Upper lobe of left lung (tissue), 4 donors: Measurements from ENCODE around the gene RPP25.

Experiments used
- EP300 ChIP-seq, 4 donors: sonication (generic); formaldehyde crosslinking; IDR thresholded peaks; one replicate each; pipeline ENCODE4 v1.5.1; 2017; ENCODE audit warnings: antibody characterized with exemption in 4 of 4, control low read depth in 2 of 4
- POLR2A ChIP-seq, 4 donors: fragments of 450-650 bp; IDR thresholded peaks; one replicate each; pipeline ENCODE4 v1.5.1; 2016 to 2017; ENCODE audit warnings: antibody characterized with exemption in 4 of 4, mild to moderate bottlenecking in 2 of 4
- POLR2AphosphoS5 ChIP-seq, 2 donors: sonication (generic); formaldehyde crosslinking; IDR thresholded peaks; one replicate each; pipeline ENCODE4 v1.5.1; 2017; ENCODE audit warnings: antibody characterized with exemption in 2 of 2
- TF ChIP-seq, protein P1 (sequence below), 6 experiments: fragments of 450-650 bp in 4 of 6; fragments of 200-600 bp in 2 of 6; sonication (generic) in 2 of 6; IDR thresholded peaks; one replicate each; pipeline ENCODE4 v1.5.1; 2016 to 2019; ENCODE audit warnings: antibody characterized with exemption in 6 of 6

DNA sequence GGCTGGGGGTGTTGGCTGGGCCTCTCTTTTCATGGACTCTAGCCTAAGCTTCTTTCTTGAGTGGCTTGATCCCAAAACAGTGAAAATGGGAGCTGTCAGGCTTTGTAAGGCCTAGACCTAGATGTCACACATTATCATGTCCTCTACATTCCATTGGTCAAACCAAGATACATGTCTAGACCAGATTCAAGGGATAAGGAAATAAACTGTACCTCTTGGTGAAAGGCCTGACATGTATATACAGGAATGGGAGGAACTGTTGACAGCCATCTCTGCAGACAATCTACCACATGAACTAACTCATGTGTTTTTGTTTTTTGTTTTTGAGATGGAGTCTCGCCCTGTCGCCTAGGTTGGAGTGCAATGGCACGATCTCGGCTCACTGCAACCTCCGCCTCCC lies 11.1 kb upstream of the RPP25 start:
- TF ChIP-seq, protein P1, sequence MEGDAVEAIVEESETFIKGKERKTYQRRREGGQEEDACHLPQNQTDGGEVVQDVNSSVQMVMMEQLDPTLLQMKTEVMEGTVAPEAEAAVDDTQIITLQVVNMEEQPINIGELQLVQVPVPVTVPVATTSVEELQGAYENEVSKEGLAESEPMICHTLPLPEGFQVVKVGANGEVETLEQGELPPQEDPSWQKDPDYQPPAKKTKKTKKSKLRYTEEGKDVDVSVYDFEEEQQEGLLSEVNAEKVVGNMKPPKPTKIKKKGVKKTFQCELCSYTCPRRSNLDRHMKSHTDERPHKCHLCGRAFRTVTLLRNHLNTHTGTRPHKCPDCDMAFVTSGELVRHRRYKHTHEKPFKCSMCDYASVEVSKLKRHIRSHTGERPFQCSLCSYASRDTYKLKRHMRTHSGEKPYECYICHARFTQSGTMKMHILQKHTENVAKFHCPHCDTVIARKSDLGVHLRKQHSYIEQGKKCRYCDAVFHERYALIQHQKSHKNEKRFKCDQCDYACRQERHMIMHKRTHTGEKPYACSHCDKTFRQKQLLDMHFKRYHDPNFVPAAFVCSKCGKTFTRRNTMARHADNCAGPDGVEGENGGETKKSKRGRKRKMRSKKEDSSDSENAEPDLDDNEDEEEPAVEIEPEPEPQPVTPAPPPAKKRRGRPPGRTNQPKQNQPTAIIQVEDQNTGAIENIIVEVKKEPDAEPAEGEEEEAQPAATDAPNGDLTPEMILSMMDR (IDR thresholded peaks at IDR 0.05), result no peak
- TF ChIP-seq POLR2AphosphoS5 (IDR thresholded peaks at IDR 0.05) (no peak), POLR2A (IDR thresholded peaks at IDR 0.05) (no peak), EP300 (IDR thresholded peaks at IDR 0.05) (no peak)
